Breast epithelium (tissue), 3 donors: ENCODE results near the gene DDX56.

Experiments used
- POLR2A ChIP-seq: fragments of 450-650 bp; IDR thresholded peaks from one replicate; pipeline ENCODE4 v1.6.1; 2016; ENCODE audit warnings: antibody characterized with exemption, mild to moderate bottlenecking, moderate library complexity
- TF ChIP-seq, protein P1 (sequence below), 3 donors: fragments of 450-650 bp; IDR thresholded peaks; one replicate each; pipeline ENCODE4 v1.5.1; 2016 to 2017; ENCODE audit warnings: antibody characterized with exemption in 3 of 3, mild to moderate bottlenecking in 3 of 3, moderate library complexity in 3 of 3

DNA sequence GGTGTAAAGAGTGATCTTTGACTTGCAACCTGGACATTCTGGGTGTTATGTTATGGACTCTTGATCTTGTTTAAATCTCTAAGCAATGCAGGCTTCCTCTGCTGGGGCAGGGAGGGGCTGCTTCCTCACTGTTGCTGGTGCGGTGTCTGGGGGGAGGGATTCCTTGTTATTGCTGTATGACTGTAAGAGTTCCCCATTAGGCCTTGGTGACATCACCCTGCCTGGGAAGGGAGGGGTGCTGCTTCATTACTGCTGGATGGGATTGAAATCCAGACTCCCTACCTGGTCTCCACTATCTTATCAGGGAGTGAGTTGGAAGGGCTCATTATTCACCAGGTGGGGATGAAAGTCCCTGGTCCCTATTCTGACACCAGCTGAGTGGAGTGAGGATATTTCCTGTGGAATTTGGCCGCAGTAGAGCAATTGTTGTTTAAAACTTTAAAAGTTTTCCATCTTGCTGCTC, 41.5 kb upstream of the DDX56 start:
- TF ChIP-seq POLR2A = no peak
- TF ChIP-seq, protein P1, sequence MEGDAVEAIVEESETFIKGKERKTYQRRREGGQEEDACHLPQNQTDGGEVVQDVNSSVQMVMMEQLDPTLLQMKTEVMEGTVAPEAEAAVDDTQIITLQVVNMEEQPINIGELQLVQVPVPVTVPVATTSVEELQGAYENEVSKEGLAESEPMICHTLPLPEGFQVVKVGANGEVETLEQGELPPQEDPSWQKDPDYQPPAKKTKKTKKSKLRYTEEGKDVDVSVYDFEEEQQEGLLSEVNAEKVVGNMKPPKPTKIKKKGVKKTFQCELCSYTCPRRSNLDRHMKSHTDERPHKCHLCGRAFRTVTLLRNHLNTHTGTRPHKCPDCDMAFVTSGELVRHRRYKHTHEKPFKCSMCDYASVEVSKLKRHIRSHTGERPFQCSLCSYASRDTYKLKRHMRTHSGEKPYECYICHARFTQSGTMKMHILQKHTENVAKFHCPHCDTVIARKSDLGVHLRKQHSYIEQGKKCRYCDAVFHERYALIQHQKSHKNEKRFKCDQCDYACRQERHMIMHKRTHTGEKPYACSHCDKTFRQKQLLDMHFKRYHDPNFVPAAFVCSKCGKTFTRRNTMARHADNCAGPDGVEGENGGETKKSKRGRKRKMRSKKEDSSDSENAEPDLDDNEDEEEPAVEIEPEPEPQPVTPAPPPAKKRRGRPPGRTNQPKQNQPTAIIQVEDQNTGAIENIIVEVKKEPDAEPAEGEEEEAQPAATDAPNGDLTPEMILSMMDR (IDR thresholded peaks at IDR 0.05) = no peak
